Left kidney (tissue), 8 donors: ENCODE measurements around the gene H2AZ2. TPM values are rescaled to one million over a fixed set of nuclear protein-coding genes. Genes with fewer than 3 reads are reported as not detected.

Experiments
- DNase-seq: peaks from one replicate; pipeline ENCODE4 v3.0.0-alpha.2; 2013
- long read RNA-seq, 8 donors: transcript quantifications; one replicate each; lab custom pipeline, GENCODE V29; 2026
- polyA plus RNA-seq: library from polyadenylated mRNA; unstranded; fragments of 120-200 nt; gene quantifications from one replicate; pipeline ENCODE4 v1.2.1, GENCODE V29; 2013; ENCODE audit not compliant: insufficient read length

The H2AZ2 gene
- 291 TPM for polyA plus RNA-seq
- long read RNA-seq, donor 1, transcript H2AFV-204 (4 exons, 687 nt), result minor isoform, 9 of 152 reads
- long read RNA-seq, donor 1, transcript H2AFV-202 (5 exons, 752 nt), result major isoform, 97 of 152 reads
- long read RNA-seq, donor 1, transcript H2AFV-203 (4 exons, 596 nt), result minor isoform, 5 of 152 reads
- long read RNA-seq, donor 1, partial matches to known transcripts, result 34 of 152 reads
- long read RNA-seq, donor 1, other reads (novel, unspliced or antisense), result 0 of 152 reads
- long read RNA-seq, donor 2, transcript H2AFV-202 (5 exons, 752 nt), result major isoform, 55 of 118 reads
- long read RNA-seq, donor 2, partial matches to known transcripts, result 48 of 118 reads
- long read RNA-seq, donor 2, other reads (novel, unspliced or antisense), result 0 of 118 reads
- long read RNA-seq, donor 3, transcript H2AFV-202 (5 exons, 752 nt), result major isoform, 64 of 109 reads
- long read RNA-seq, donor 3, transcript H2AFV-207 (4 exons, 1,041 nt), result minor isoform, 6 of 109 reads
- long read RNA-seq, donor 3, partial matches to known transcripts, result 35 of 109 reads
- long read RNA-seq, donor 3, other reads (novel, unspliced or antisense), result 0 of 109 reads
- long read RNA-seq, donor 4, transcript H2AFV-202 (5 exons, 752 nt), result major isoform, 7 of 24 reads
- long read RNA-seq, donor 4, partial matches to known transcripts, result 16 of 24 reads
- long read RNA-seq, donor 4, other reads (novel, unspliced or antisense), result 0 of 24 reads
- long read RNA-seq, donor 5, transcript H2AFV-205 (4 exons, 628 nt), result minor isoform, 5 of 143 reads
- long read RNA-seq, donor 5, transcript H2AFV-202 (5 exons, 752 nt), result major isoform, 96 of 143 reads
- long read RNA-seq, donor 5, partial matches to known transcripts, result 33 of 143 reads
- long read RNA-seq, donor 5, other reads (novel, unspliced or antisense), result 0 of 143 reads
- long read RNA-seq, donor 6, transcript H2AFV-204 (4 exons, 687 nt), result minor isoform, 6 of 229 reads
- long read RNA-seq, donor 6, transcript H2AFV-202 (5 exons, 752 nt), result major isoform, 85 of 229 reads
- long read RNA-seq, donor 6, transcript H2AFV-203 (4 exons, 596 nt), result minor isoform, 5 of 229 reads
- long read RNA-seq, donor 6, partial matches to known transcripts, result 125 of 229 reads
- long read RNA-seq, donor 6, other reads (novel, unspliced or antisense), result 6 of 229 reads
- long read RNA-seq, donor 7, transcript H2AFV-202 (5 exons, 752 nt), result major isoform, 84 of 138 reads
- long read RNA-seq, donor 7, transcript H2AFV-204 (4 exons, 687 nt), result minor isoform, 6 of 138 reads
- long read RNA-seq, donor 7, transcript H2AFV-207 (4 exons, 1,041 nt), result minor isoform, 8 of 138 reads
- long read RNA-seq, donor 7, partial matches to known transcripts, result 32 of 138 reads
- long read RNA-seq, donor 7, other reads (novel, unspliced or antisense), result 0 of 138 reads
- long read RNA-seq, donor 8, transcript H2AFV-202 (5 exons, 752 nt), result major isoform, 18 of 20 reads
- long read RNA-seq, donor 8, partial matches to known transcripts, result 0 of 20 reads
- long read RNA-seq, donor 8, other reads (novel, unspliced or antisense), result 0 of 20 reads

- DNase-seq, result peak; percentile 100
These were observed at the start of gene H2AZ2 for GRCh38 chr7:44847920-44848634. TSS of gene H2AZ2 (minus strand) at chr7:44848087. CDS start at chr7:44847971, 116 bp downstream.

- DNase-seq, result no peak
These were observed 49.4 kb upstream of the H2AZ2 start for GRCh38 chr7:44897309-44897708.

- no peak for DNase-seq
These were observed 47.1 kb upstream of the H2AZ2 start for GRCh38 chr7:44894888-44895580.

- no peak for DNase-seq
These were observed 45.9 kb upstream of the H2AZ2 start for GRCh38 chr7:44893710-44894234.

GRCh38 chr7:44891791-44892190 lies 43.9 kb upstream of the H2AZ2 start:
- no peak for DNase-seq

GRCh38 chr7:44891372-44891771 lies 43.5 kb upstream of the H2AZ2 start:
- DNase-seq, result no peak

GRCh38 chr7:44889086-44889781 lies 41.3 kb upstream of the H2AZ2 start:
- DNase-seq, result no peak

GRCh38 chr7:44887293-44887692 lies 39.4 kb upstream of the H2AZ2 start:
- no peak for DNase-seq

- DNase-seq, result peak; percentile 92
These were observed 37.8 kb upstream of the H2AZ2 start, which contains the start of gene PURB for GRCh38 chr7:44885394-44886317. TSS of gene PURB (minus strand) at chr7:44885530. CDS start at chr7:44885348, 182 bp downstream.

- peak; percentile 30 for DNase-seq
These were observed 36.9 kb upstream of the H2AZ2 start for GRCh38 chr7:44884621-44885393.

- DNase-seq, result no peak
These were observed 36.2 kb upstream of the H2AZ2 start for GRCh38 chr7:44883961-44884620.

GRCh38 chr7:44882899-44883298 lies 35.0 kb upstream of the H2AZ2 start:
- DNase-seq, result no peak

- no peak for DNase-seq
These were observed 33.7 kb upstream of the H2AZ2 start for GRCh38 chr7:44881610-44882009.

- no peak for DNase-seq
These were observed 33.2 kb upstream of the H2AZ2 start for GRCh38 chr7:44881066-44881600.

GRCh38 chr7:44880317-44881018 lies 32.6 kb upstream of the H2AZ2 start:
- DNase-seq, result no peak

- no peak for DNase-seq
These were observed 28.5 kb upstream of the H2AZ2 start for GRCh38 chr7:44876393-44876792.
